ENCODE measurements around the gene VPS8.

GRCh38 chr3:185046603-185047002 lies 234.6 kb downstream of the VPS8 start:
- no peak for TF ChIP-seq CTCF (IDR thresholded peaks at IDR 0.05; ENCODE audit: low read depth, low read length, missing input control)
- no peak for TF ChIP-seq YY1 (IDR thresholded peaks at IDR 0.05)
- TF ChIP-seq REST (IDR thresholded peaks at IDR 0.05), result no peak
- no peak for TF ChIP-seq MAX (IDR thresholded peaks at IDR 0.05)
- TF ChIP-seq GABPA (IDR thresholded peaks at IDR 0.05 in 1 of 2, conservative IDR thresholded peaks at IDR 0.05 in 1 of 2), result no peak
- TF ChIP-seq TAF1 (conservative IDR thresholded peaks at IDR 0.05), result no peak
- TF ChIP-seq RAD21 (IDR thresholded peaks at IDR 0.05), result no peak
- no peak for TF ChIP-seq EGR1 (IDR thresholded peaks at IDR 0.05; ENCODE audit: low read depth in 2 of 2)
- TF ChIP-seq FOXA1 (IDR thresholded peaks at IDR 0.05), result no peak
- no peak for TF ChIP-seq SP1 (IDR thresholded peaks at IDR 0.05)

All from liver (tissue), 3 donors.